ENCODE measurements around the gene ADD2.

- no peak for TF ChIP-seq REST (IDR thresholded peaks at IDR 0.05; ENCODE audit: unreplicated experiment)
- no peak for TF ChIP-seq EZH2 (IDR thresholded peaks at IDR 0.05; ENCODE audit: low read depth, unreplicated experiment)
- no peak for TF ChIP-seq CTCF (conservative IDR thresholded peaks at IDR 0.05; ENCODE audit: low read depth in 2 of 2)
- TF ChIP-seq POLR2AphosphoS5 (IDR thresholded peaks at IDR 0.05; ENCODE audit: low read depth), result no peak
- no peak for TF ChIP-seq EZH2phosphoT487 (IDR thresholded peaks at IDR 0.05; ENCODE audit: unreplicated experiment)
- TF ChIP-seq, protein P1, sequence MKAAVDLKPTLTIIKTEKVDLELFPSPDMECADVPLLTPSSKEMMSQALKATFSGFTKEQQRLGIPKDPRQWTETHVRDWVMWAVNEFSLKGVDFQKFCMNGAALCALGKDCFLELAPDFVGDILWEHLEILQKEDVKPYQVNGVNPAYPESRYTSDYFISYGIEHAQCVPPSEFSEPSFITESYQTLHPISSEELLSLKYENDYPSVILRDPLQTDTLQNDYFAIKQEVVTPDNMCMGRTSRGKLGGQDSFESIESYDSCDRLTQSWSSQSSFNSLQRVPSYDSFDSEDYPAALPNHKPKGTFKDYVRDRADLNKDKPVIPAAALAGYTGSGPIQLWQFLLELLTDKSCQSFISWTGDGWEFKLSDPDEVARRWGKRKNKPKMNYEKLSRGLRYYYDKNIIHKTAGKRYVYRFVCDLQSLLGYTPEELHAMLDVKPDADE (IDR thresholded peaks at IDR 0.05), result no peak
- no peak for TF ChIP-seq CREB1 (CRISPR knock-in tag; IDR thresholded peaks at IDR 0.05; ENCODE audit: low read depth)
Observed at GRCh38 chr2:70806620-70807019, 38.6 kb upstream of the ADD2 start.

All from GM23338 (cell line).